GM21619 (cell line): Measurements from ENCODE around the gene C1QTNF2.

Experiments
- ATAC-seq: cut with Tn5 transposase; IDR thresholded peaks from one replicate; pipeline ENCODE4 v1.9.1; 2021; ENCODE audit not compliant: unreplicated experiment

Gene C1QTNF2, protein sequence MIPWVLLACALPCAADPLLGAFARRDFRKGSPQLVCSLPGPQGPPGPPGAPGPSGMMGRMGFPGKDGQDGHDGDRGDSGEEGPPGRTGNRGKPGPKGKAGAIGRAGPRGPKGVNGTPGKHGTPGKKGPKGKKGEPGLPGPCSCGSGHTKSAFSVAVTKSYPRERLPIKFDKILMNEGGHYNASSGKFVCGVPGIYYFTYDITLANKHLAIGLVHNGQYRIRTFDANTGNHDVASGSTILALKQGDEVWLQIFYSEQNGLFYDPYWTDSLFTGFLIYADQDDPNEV

DNA sequence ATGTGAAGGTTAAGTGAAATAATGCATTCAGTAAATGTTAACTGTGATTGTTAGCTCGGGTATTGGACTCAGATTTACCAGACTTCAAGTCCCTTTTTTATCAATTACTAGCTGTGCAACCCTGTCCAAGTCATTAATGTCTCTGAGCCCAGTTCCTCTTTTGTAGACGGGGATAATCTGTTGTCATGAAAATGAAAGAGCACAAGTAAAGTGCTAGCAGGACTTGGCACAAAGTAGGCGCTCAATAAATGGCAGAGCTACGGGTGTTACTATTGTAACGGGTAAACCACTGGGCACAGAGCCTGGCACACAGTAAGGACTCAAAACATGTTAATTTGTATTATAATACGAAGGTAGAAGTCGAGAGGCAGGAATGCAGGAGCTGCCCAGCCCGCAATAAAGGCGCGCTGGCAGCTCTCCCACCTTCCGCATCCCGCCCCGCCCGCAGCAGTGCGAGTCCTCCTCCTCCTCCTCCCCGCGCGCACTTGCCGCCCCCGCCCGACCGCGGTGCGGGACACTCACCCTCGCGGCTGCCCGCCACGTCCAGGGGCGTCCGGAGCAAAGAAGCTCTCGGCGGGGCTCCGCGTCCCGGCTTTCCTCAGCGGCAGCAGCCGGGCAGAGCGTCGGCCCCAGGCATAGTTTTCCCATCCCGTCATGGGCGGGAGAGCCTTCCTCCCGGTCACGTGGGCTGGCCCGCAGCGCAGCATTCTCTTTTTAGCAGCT, at the start of gene C1QTNF2:
Gene C1QTNF2, minus strand, starts transcription at position 637 of the 723 bp plus-strand sequence. CDS start 15,615 bp downstream, outside the sequence.
- ATAC-seq: no peak

DNA sequence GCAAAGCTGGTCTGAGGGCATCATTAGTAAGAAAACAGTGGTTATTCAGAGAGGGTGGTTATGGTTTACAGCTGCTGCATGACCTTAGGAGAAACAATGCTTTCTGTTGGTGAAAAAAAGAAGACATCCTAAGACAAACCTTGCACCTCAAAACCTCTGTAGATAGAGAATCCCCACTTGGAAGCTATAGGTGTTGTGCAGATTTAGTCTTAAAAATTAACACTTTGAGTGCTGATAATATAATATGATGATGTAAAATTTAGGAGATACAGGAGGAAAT, 49.8 kb upstream of the C1QTNF2 start:
- no peak for ATAC-seq

DNA sequence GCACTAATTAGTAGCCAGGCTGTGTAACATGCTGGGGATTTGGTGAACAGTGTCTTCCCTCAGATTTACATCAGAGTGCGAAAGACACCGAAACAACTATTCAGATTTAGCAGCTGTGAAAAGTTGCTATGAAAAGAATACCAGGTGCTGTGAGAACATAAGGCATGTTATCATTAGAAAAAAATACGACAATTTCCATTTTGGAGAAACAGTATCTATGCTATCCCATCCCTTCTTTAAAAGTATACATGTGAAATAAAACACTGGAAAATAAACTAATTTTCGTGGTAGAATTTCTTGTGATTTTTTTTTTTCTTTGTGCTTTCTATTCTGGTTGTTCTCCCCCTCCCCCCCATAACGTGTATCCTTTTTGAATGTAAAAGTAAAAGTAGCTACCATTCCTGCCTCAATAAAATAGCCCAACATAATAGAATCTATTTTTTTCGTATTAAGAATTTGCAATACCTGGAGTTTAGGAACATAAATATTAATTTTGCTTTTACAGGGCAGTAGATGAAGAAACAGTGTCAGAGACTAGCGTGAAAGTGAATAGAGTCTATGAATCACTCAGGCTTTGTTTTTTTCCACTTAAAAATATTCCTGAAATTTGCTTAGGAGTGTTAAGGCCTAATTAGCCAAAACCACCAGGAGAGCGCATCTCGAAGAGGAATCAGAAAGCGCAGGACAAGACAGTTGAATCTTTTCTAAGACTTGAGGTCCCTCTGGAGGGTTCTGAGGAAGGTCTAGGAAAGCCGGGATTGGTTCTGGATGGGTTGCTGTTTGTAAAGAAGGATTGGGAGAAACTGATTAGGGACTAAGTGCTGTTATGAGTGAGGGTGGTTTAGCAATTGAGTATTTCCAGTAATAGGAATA, 49.3 kb upstream of the C1QTNF2 start:
- ATAC-seq: peak; percentile 27

DNA sequence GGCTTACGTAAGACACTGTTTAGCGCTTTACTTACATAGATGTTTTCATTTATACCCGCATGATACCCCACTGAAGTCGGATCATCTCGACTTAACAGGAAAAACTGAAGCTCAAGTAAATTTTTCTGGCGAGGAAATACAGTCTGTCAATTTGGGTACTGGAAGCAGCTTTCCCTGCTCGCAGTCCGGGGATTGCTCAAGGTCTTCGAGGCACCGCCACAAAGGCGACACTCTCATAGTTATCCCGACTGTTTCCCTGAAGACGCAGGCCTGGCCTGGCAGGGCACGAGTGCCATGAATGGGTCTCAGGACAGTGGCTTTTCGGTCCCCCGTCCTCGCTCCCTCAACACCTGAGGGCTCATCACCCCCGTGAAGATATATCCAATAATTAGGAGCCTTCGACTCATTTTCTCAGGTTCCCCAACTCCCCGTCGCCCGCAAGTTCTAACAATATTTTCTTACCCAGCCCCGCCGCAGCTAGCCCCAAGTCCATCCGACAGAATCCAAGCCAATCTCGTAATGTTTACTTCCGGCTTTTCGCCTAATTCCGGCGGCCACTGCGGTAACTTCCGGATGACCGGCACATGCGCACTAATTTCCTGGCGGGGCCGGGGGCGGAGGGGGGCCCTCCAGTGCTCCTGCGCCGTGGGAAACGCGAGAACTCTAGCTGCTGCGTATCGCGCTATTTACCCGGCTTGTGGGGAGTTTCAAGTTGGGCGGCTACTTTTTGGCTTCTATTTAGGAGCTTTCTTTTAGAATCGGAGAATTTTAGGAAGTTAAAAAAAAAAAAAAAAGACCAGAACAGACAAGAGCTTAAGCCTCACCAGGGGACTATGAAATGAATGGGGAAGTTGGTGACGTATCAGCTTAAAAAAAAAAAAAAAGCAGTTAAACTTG, 48.4 kb upstream of the C1QTNF2 start, which contains the start of gene SLU7:
Gene SLU7, minus strand, starts transcription at position 521 of the 897 bp plus-strand sequence. CDS start 3,787 bp downstream, outside the sequence.
- peak; percentile 65 for ATAC-seq

DNA sequence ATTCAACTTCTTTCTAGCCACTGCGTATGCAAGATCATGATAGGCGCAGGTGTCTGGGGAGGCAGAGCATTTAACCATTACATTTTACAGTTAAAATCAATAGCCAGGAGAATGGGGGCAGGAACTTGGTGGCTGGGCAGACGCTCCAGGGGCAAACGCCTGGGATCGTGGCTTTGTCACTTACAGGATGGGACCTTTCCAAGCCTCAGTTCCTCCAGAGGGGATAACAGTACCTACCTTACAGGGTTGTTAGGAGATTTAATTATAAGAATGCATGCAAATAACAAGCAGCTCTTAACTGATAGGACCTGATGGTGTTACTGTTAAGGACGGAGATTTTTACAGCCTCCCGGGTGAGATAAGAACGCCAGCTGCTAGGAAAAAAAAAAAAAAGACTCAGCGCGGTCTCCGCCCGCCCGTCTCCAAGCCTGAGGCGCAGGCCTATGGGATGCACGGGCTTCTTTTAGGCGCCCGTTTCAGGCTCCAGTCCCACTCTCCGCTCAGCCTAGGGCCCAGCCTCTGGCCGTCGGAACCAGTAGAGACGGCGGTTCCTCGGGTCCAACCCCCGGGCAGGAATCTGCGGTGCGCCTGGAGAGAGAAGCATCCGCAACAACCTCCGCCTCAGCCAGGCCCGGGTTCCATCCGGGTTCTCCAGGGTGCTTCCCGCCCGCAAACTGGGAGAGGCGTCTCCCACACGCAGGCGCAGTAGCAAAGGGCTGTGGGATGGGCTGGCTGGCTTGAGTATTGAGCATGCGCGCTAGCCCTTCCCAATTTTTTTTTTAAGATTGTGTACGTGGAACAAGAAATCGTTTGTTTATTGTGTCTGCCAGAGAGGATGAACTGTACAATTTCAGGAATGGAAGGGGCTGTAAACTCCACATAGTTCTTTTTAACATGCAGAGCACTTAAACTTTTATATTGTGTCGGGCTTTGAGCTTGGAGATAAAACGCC, 29.3 kb upstream of the C1QTNF2 start, which contains the start of gene FAM200C:
Gene FAM200C, minus strand, starts transcription at position 653 of the 952 bp plus-strand sequence. CDS start 4,564 bp downstream, outside the sequence.
- ATAC-seq: peak; percentile 89

DNA sequence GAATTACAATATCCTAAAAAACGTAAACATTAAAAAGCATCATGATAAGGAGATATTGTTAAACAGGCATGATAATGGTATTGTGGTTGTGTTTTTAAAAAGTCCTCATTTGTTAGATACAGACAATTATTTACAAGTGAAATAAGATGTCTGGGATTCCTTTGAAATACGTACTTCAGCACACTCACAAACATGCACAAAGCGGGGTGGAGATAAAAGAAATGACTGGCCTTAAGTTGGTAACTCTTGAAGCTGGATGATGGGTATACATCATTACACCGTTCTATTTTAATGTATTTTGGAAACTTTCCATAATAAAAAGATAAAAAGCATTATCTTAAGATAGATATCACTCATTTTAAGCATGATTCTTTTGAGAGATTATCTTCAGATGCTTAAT, 28.4 kb upstream of the C1QTNF2 start:
- ATAC-seq: no peak

DNA sequence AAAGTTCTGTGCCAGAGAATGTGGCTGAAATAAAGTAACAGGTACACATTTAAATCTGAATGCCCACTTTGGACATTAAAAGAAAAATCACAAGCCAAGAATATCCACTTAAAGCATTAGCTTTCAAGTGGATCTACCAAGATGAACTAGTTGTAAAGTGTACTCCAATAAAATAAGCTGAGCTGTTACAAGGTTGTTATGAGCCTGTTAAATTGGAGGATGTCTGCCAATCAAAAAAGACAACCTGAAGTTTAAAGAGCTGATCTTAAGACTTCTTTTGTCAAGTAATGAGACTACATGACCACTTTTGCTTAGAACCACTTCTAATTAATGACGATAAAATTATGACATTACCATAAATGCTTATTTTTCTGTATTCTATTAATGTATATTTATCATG, 27.1 kb upstream of the C1QTNF2 start:
- no peak for ATAC-seq

DNA sequence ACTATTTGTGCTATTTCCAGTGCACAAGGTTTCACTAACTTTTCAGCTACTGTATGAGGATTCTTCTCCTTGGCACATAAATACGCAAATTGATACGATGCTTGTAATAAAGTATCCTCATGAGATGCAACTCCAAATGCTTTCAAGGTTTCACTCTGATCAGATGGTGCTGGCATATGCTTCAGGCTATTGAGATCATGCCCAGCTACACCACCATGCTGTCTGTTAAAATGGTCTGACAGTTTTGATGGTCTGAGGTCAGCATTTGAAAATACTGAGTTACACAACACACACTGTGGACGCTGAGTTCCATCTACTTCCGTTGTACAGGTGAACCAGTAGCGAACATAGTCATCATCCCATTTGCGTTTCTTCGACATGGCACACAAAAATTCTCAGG, 24.7 kb upstream of the C1QTNF2 start:
- ATAC-seq: no peak

DNA sequence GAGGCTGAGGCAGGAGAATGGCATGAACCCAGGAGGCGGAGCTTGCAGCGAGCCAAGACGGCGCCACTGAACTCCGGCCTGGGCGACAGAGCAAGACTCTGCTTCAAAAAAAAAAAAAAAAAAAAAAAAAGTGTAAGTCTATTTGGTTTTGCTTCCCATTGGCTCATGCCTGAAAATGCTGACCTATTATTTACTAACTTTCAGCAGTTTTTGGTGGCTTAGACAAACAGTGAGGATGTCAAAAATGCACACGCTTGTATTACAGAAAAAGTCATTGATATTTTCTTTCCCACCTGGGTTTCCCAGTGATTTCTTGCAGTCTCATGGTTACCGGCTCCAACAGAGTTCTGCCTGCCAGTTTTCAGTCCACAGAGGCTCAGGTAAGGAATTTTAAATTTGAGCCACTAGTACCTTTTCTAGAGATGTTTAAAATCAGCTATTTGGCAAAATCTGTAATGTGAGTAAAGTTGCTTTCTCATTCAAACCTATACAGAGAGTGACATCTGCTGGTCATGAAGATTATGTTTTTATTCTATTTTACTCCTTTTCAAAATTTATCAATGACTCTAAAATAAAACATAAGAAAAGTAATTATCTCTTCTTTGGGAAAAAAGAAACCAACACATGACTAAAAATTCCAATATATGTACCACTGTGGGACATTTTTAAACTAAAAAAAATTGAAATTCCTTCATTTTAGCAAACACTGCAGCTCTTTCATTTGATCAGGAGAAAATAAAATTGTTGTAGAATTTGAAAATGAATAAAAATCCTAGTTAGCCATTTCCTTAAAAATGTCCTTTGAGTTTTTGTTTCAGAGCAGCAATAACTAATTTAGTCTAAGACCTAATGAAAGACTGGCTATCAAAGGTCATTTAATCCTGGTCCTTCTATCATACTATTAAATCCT, 20.6 kb upstream of the C1QTNF2 start:
- no peak for ATAC-seq

DNA sequence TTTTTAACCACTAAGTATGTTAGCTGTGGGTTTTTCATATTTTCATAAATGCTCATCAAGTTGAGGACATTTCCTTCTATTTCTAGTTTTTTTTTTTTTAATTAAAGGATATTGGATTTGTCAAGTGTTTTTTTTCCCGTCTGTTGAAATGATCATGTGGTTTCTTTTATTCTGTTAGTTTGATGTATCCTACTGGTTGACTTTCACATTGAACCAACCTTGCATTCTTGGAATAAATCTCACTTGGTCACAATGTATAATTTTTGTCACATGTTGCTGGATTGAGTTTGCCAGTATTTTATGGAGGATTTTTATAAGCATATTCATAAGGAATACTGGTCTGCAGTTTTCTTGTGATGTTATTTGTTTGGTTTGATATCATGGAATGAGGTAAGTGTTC, 17.0 kb upstream of the C1QTNF2 start:
- ATAC-seq: no peak

DNA sequence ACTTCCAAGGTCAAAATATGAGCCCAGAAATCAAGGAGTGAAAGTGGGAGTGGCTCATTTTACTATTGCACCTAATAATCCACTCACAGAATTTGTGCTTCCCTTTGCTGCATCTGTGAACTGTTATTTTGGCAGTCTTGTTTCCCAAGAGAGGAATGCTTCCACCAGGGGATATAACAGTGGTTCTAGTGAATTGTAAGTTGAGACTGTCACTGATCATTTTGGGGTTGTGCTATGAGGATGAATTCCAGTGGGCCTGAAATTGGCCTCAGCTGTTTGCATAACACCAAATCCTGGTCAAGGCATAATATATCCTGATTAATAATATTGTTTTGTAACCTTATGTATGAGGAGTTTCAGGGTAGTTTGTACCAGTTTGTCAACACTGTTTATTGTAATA, 15.1 kb upstream of the C1QTNF2 start:
- no peak for ATAC-seq

DNA sequence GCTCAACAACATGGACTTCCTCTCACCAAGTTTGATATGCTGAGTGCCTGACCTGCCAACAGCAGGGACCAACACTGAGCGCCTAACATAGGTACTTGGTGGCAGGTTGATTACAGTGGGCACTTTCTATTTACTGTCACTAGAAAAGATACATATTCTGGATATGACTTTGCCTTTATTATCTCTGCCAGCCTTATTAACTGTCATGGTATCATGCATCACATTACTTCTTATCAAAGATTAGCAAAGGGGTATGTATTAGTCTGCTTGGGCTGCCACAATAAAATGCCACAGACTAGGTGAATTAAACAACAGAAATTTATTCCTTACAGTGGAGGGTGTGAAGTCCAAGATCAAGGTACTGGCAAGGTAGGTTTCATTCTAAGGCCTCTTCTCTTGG, 14.3 kb upstream of the C1QTNF2 start:
- ATAC-seq: no peak

DNA sequence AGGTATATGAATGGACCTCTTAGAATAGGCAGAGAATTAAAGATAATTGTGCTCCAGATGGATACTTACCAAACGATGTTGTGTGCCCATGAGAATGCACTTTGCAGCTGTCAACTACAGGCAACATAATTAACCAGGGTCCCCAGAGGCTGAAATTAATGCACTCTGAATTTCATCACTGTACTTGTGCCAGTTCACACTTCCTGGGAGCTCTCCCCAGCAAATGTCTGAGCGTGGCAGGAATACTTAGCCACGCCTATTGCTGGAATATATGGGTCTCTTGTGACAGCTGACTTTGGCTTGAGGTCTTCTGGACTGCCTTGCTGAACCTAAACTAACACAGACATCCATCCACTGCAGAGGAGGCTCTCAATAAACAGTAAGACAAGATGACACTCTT, 11.9 kb upstream of the C1QTNF2 start:
- no peak for ATAC-seq

DNA sequence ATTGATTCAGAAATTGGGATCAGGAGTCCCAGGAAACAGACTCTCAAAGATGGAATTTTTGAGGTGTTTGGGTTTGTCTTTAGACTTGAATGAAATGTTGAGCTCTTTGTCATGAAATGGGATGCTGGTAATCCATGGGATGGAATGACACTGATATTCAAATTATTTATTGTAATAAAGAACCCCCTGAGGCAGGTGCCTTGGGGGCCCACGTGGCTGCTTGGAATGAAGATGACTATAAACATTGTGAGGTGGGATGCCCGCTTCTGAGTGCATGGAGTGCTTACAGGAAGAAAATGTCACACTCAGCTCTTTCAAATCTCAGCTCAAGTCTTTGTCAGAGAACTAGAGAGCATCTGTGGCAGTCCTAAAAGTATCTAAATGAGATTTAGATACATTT, 9.6 kb upstream of the C1QTNF2 start:
- ATAC-seq: no peak

DNA sequence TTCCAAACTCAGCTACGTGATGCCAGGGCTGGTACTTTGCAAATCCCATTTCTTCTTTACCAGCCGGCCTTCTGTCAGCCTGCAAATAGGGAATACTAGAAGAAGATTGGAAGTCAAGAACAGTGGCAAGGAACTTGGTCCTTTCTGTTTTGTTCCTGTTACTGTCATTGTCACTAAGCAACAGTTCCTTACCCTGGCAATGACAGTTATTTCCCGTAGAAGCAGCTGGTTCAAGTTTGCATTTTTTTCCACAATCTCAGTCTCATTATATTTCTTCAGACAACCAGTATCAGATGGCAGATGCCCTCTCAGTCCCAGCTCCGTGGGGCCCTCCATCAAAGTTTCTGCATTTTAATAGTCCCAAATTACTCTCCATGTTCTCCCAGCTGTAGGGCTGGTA, 9.1 kb upstream of the C1QTNF2 start:
- ATAC-seq: no peak

DNA sequence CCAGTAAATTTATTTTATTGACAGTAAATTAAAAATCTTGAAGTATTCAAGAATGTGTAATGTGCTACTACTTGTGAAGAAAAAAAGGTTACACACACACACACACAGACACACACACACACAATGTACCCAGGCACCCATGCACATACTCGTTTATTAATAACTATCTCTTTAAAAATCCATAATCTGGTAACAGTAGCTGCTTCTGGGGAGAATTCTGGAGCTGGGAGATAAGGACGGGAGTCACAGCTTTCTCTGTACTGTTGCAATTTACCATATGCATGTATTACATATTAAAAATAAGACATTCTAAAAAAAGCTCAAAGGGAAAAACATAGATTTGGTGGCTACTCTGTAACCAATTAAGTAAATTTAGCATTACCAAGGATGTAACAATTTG, 7.9 kb upstream of the C1QTNF2 start:
- no peak for ATAC-seq

DNA sequence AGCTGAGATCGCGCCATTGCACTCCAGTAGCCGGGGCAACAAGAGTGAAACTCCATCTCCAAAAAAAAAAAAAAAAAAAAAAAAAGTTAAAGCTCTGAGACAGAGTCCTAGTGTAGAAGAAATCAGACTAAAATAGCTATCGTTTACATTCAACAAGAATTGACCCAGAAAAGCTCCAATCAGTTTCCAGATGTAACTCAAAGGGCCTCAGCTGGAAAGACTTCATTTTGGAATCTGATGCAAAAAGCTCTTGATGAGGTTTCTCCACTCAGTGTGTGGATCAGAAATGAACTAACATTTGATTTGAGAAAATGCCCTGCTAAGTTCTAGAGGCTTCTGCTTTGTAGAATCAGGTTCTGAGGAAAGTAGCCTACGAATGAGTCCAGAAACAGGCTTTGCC, 7.2 kb upstream of the C1QTNF2 start:
- no peak for ATAC-seq

DNA sequence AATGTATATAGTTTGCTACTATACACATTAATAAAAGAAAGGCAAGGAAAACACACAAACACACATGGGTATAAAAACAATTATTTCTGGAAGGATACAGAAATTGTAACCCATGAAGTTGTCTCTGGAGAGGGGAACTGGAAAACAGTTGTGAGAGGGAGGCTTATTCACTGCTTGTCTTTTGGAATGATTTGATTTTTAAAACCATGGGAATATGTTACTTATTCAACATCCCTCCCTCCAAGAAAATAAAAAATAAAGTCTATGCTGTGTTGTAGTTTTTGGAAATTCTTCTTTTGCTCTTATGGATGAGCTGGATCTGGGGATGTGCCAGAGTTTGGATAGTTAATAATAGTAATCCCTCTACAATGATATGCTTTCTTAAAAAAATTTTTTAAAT, 6.0 kb upstream of the C1QTNF2 start:
- ATAC-seq: no peak
